PC-3 (cell line): Measurements from ENCODE around the gene MIPOL1.

Experiments used
- CTCF ChIP-seq: fragments of 300-600 bp; sonication (generic); conservative IDR thresholded peaks from 2 replicates; pipeline ENCODE4 v1.5.1; 2017; ENCODE audit warnings: antibody characterized with exemption, low read depth, mild to moderate bottlenecking, low read length
- EZH2 ChIP-seq: fragments of 300-600 bp; sonication (generic); IDR thresholded peaks from one replicate; pipeline ENCODE4 v1.6.1; 2017; ENCODE audit warnings: antibody characterized with exemption, mild to moderate bottlenecking, low read length; ENCODE audit not compliant: unreplicated experiment
- EZH2phosphoT487 ChIP-seq: fragments of 300-600 bp; sonication (generic); IDR thresholded peaks from 2 replicates; pipeline ENCODE4 v1.6.1; 2018; ENCODE audit warnings: mild to moderate bottlenecking, antibody characterized with exemption, low read length, borderline replicate concordance

- TF ChIP-seq CTCF (no peak), EZH2 (no peak), EZH2phosphoT487 (no peak)
These were observed 31.9 kb upstream of the MIPOL1 start for GRCh38 chr14:37165794-37166193.
